Body of pancreas (tissue), 4 donors: Measurements from ENCODE around the gene PARP1. TPM values are rescaled to one million over a fixed set of nuclear protein-coding genes. Genes with fewer than 3 reads are reported as not detected.
"Not testable (repeated sequence)": the region's sequence is repeated elsewhere in the genome, so short reads cannot be mapped to it uniquely, and the experiment has no call there.

Experiments used
- ATAC-seq: fragments of 150-250 bp; one replicate; pipeline ENCODE4 v1.9.1; 2016
- DNase-seq, 4 donors: peaks; one replicate each; pipeline ENCODE4 v3.0.0-alpha.2; 2019
- H3K27ac ChIP-seq, 4 donors: fragments of 200-600 bp; sonication (generic); 1 replicate in 3 of 4; 2 replicates in 1 of 4; pipeline versions ENCODE4 v1.5.1 to v1.6.1; 2016 to 2019; ENCODE audit warnings: mild to moderate bottlenecking in 1 of 4, mixed read lengths in 1 of 4, moderate library complexity in 1 of 4
- H3K27me3 ChIP-seq, 2 donors: fragments of 200-600 bp; sonication (generic); one replicate each; pipeline ENCODE4 v1.6.0; 2016; ENCODE audit warnings: mild to moderate bottlenecking in 1 of 2
- H3K36me3 ChIP-seq, 2 donors: fragments of 200-600 bp; sonication (generic); replicated peaks in 1 of 2; 2 replicates each; pipeline ENCODE4 v1.5.1; 2016; ENCODE audit warnings: low read depth in 2 of 2; ENCODE audit not compliant: insufficient read depth in 1 of 2
- H3K4me1 ChIP-seq: fragments of 200-600 bp; sonication (generic); one replicate; pipeline ENCODE4 v1.6.0; 2016
- H3K4me3 ChIP-seq, 2 donors: fragments of 200-600 bp; sonication (generic); 1 replicate in 1 of 2; 2 replicates in 1 of 2; pipeline ENCODE4 v1.5.1; 2016 to 2019
- H3K9me3 ChIP-seq, 3 donors: fragments of 200-600 bp; sonication (generic); 1 replicate in 2 of 3; 2 replicates in 1 of 3; pipeline ENCODE4 v1.5.1; 2016
- POLR2A ChIP-seq, 3 donors: fragments of 450-650 bp; IDR thresholded peaks; one replicate each; pipeline ENCODE4 v1.6.1; 2016; ENCODE audit warnings: antibody characterized with exemption in 3 of 3, mild to moderate bottlenecking in 2 of 3
- WGBS, 2 donors: methylation state at CpG; one replicate each; pipeline ENCODE4 v1.1.5; 2017; 5-methylcytosine and 5-hydroxymethylcytosine counted together
- intact Hi-C: fragments of 100-400 bp; cut with DNase I; formaldehyde crosslinking; loops from one replicate; pipeline ENCODE4 v1.15.1; 2023
- total RNA-seq, 2 donors: library from RNA; depleted of rRNA; stranded (reverse); fragments of >200 nt; gene quantifications; one replicate each; pipeline ENCODE4 v1.1.0, GENCODE V29; 2016
- TF ChIP-seq, protein P1 (sequence below), 7 experiments: fragments of 450-650 bp in 4 of 7; fragments of 200-600 bp in 3 of 7; sonication (generic) in 3 of 7; IDR thresholded peaks; one replicate each; pipeline ENCODE4 v1.5.1; 2016 to 2019; ENCODE audit warnings: antibody characterized with exemption in 7 of 7

Gene PARP1
- total RNA-seq, 2 donors from 2014 or later, result 56.3 to 72.8 TPM

DNA sequence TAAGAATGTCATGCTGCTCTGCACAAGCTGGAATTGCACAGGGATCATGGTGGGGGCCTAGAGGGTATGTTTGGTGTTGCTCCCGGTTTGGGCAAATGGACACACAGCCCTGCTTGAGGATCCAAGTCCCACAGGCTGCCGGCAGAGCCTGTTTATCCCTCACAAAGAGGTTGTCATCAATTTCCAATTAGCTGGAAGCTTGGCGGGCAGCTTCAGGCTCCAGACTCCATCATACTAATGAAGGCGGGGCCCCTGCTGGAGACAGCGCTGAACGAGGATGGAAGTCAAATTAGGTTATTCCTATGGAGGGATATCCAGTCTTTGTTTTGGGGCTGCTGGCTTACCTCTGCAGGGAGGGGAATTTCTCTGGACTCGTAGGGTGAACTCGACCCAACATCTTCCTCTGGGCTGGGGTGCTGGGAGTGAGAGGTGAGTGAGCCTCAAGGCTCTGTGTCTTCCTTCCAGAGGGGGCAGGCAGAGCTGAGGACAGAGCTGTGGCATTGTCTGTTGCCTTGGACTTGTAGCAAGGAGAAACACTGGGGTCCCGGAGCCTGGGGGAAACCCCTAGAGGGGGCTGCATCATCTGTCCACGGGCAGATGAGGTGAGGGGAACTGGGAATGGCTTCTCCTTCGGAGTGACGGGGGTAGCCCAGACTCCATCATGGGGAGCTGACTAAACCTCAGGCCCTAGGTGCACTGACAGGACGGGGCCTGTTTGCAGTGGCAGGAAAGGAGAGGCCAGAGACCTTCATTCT lies 24.9 kb upstream of the PARP1 start:
- ATAC-seq (no peak), DNase-seq (no peak)
- TF ChIP-seq, protein P1, sequence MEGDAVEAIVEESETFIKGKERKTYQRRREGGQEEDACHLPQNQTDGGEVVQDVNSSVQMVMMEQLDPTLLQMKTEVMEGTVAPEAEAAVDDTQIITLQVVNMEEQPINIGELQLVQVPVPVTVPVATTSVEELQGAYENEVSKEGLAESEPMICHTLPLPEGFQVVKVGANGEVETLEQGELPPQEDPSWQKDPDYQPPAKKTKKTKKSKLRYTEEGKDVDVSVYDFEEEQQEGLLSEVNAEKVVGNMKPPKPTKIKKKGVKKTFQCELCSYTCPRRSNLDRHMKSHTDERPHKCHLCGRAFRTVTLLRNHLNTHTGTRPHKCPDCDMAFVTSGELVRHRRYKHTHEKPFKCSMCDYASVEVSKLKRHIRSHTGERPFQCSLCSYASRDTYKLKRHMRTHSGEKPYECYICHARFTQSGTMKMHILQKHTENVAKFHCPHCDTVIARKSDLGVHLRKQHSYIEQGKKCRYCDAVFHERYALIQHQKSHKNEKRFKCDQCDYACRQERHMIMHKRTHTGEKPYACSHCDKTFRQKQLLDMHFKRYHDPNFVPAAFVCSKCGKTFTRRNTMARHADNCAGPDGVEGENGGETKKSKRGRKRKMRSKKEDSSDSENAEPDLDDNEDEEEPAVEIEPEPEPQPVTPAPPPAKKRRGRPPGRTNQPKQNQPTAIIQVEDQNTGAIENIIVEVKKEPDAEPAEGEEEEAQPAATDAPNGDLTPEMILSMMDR (IDR thresholded peaks at IDR 0.05), result no peak
- no peak for TF ChIP-seq POLR2A (IDR thresholded peaks at IDR 0.05)
- 78 to 79% methylated on average over 12 to 13 of the region's 13 CpGs for WGBS, 2 donors
- no peaks in the 10 kb centered on the region for H3K27me3 ChIP-seq
- no peaks in the 10 kb centered on the region for H3K4me1 ChIP-seq
- H3K36me3 ChIP-seq, result no peaks in the 10 kb centered on the region
- intact Hi-C loops, result no loop called here
- no peak overlapping the region for H3K27ac ChIP-seq
- no peak overlapping the region for H3K4me3 ChIP-seq
- H3K9me3 ChIP-seq, result no peaks in the 10 kb centered on the region

DNA sequence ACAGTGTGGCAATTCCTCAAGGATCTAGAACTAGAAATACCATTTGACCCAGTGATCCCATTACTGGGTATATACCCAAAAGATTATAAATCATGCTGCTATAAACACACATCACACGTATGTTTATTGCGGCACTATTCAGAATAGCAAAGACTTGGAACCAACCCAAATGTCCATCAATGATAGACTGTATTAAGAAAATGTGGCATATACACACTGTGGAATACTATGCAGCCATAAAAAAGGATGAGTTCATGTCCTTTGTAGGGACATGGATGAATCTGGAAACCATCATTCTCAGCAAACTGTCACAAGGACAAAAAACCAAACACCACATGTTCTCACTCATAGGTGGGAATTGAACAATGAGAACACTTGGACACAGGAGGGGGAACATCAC lies 24.0 kb upstream of the PARP1 start:
- H3K9me3 ChIP-seq, ATAC-seq, H3K4me1 ChIP-seq, H3K27me3 ChIP-seq, H3K4me3 ChIP-seq, H3K36me3 ChIP-seq, intact Hi-C loops, DNase-seq, H3K27ac ChIP-seq: not testable (repeated sequence)
- 93% methylated on average over 2 of the region's 2 CpGs for WGBS, 2 donors

DNA sequence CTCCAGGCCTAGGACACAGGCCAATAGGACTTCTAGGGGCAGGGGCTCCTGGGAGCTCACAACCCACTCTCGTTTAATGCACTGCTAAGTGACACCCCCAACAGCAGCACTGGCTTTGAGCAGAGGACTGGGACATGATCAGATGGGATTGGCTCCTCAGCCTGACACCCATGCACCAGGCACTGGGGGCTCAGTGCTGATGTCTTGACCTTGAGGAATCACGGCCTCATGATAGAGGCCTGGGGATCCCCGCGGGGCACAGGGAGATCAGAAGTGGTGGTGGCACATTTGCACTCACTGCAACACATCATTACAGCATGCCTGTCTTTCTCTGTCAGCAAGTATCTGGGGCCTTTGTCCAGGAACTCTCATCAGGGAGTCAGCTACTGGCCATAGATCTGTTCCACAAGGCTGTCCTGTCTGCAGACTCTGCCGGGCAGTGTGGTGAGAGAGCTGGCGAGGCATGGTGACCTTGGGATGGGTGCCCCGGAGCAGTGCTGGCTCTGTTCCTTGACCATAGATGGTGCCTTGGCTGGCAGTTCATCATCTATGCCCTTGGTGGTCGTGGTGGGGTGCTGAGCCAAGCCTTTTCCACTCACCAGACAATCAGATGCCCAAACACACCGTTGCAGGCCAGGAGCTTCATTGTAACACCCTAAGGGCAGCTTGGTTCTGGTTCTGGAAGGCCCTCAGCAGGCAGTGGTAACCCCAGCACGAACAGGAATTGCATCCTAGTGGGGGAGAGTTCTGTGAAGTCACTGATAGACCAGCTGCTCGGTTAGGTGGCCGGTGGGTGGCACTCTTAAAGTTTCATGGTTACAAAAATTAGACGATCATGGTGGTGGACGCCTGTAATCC lies 22.2 kb upstream of the PARP1 start:
- no peaks in the 10 kb centered on the region for H3K36me3 ChIP-seq
- no peaks in the 10 kb centered on the region for H3K9me3 ChIP-seq
- no peak overlapping the region for H3K27ac ChIP-seq
- ATAC-seq (no peak), DNase-seq (no peak)
- H3K4me1 ChIP-seq, result no peaks in the 10 kb centered on the region
- intact Hi-C loops, result loop anchor here (10.0 kb wide), 1 partner anchor 175 kb away; no protein-coding TSS in a partner anchor
- H3K4me3 ChIP-seq, result no peak overlapping the region
- TF ChIP-seq, protein P1 (IDR thresholded peaks at IDR 0.05), result no peak
- no peak for TF ChIP-seq POLR2A (IDR thresholded peaks at IDR 0.05)
- H3K27me3 ChIP-seq, result no peaks in the 10 kb centered on the region
- WGBS, 2 donors, result 67 to 81% methylated on average over 5 to 14 of the region's 14 CpGs

DNA sequence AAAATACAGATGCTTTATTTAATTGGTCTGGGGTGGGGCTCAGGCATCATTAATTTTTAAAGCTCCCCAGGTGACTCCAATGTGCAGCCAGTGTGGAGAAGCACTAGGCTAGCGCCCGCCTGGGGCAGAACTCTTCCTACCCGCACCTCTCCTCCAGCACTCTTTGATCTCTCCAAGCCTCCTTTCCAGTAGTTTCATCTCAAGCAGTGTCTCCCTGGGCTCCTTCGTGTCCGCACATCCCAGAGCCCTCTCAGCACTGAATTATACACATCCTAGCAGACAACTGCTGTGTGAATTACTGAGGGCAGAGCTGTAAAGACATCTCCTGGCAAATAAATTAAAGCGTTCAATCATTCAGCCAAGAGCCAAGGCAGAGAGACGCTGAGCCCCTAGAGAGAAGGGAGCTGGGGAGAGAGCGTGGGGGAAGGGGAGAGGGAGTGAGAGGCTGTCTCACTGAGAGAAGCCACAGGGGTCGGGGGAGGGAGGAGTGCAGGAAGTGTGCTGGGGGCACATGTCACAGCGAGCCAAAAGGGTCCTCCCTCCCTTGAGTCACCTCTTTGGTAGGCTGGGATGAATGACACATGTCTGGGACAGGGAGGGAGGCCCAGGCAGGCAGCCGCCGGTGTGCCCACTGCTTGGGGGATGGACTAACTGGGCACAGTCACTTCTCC lies 21.0 kb upstream of the PARP1 start:
- Histone ChIP-seq H3K27me3 (no peaks in the 10 kb centered on the region), H3K4me3 (no peak overlapping the region), H3K9me3 (no peaks in the 10 kb centered on the region), H3K36me3 (no peaks in the 10 kb centered on the region), H3K27ac (no peak overlapping the region), H3K4me1 (no peaks in the 10 kb centered on the region)
- 57 to 74% methylated on average over 12 of the region's 12 CpGs for WGBS, 2 donors
- TF ChIP-seq, protein P1 (IDR thresholded peaks at IDR 0.05), result no peak
- no peak for TF ChIP-seq POLR2A (IDR thresholded peaks at IDR 0.05)
- ATAC-seq, result no peak
- no peak for DNase-seq
- intact Hi-C loops, result loop anchor here (10.0 kb wide), 1 partner anchor 176 kb away; no protein-coding TSS in a partner anchor

DNA sequence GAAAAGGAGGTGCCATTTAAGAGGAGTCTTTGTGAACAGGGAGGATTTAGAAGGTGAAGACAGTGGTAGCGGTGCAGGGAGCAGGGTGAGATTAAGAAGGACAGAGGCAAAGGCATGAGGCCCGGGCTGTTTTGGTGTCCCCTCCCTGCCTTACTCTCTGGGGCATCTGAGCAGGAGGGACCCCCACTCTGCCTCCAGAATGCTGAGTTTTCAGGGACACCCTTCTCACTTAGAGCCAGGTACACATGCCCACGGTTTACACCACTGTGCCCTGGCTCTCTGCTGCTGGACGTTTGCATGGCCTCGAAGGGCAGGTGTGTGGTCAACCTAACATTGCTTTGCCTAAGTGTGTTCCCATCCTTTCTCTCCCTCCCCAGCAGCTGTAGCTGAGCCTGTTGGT lies 20.5 kb upstream of the PARP1 start:
- H3K9me3 ChIP-seq, result no peaks in the 10 kb centered on the region
- DNase-seq, result no peak
- no peaks in the 10 kb centered on the region for H3K27me3 ChIP-seq
- H3K4me1 ChIP-seq, result no peaks in the 10 kb centered on the region
- intact Hi-C loops, result loop anchor here (10.0 kb wide), 1 partner anchor 176 kb away; no protein-coding TSS in a partner anchor
- ATAC-seq, result no peak
- TF ChIP-seq, protein P1 (IDR thresholded peaks at IDR 0.05), result no peak
- TF ChIP-seq POLR2A (IDR thresholded peaks at IDR 0.05), result no peak
- WGBS, 2 donors, result 63 to 70% methylated on average over 3 to 5 of the region's 5 CpGs
- no peak overlapping the region for H3K27ac ChIP-seq
- H3K4me3 ChIP-seq, result no peak overlapping the region
- H3K36me3 ChIP-seq, result no peaks in the 10 kb centered on the region
